GM23338 (cell line): ENCODE measurements around the gene GALR2. TPM values are rescaled to one million over a fixed set of nuclear protein-coding genes. Genes with fewer than 3 reads are reported as not detected.

ENCODE experiments used
- ATAC-seq: fragments of 200-7000 bp; cut with Tn5 transposase; 3 replicates; pipeline ENCODE4 v1.9.1; 2020
- DNase-seq: peaks from one replicate; pipeline ENCODE4 v3.0.0-alpha.2; 2015; ENCODE audit warnings: low spot score
- H2AFZ ChIP-seq: fragments of 200-600 bp; sonication (generic); 2 replicates; pipeline ENCODE4 v1.8.0; 2016; ENCODE audit warnings: antibody characterized with exemption, mild to moderate bottlenecking, moderate library complexity
- H3F3A ChIP-seq: fragments of 200-600 bp; sonication (generic); replicated peaks from 2 replicates; pipeline ENCODE4 v1.8.0; 2017; ENCODE audit warnings: antibody characterized with exemption, mixed run types, low read depth
- H3K27ac ChIP-seq: fragments of 200-600 bp; sonication (generic); 2 replicates; pipeline ENCODE4 v1.6.1; 2016; ENCODE audit warnings: low read depth
- H3K27me3 ChIP-seq: fragments of 200-600 bp; sonication (generic); 2 replicates; pipeline ENCODE4 v1.8.0; 2016; ENCODE audit warnings: mild to moderate bottlenecking, mixed run types, moderate library complexity; ENCODE audit not compliant: insufficient read depth
- H3K36me3 ChIP-seq: fragments of 200-600 bp; sonication (generic); 2 replicates; pipeline ENCODE4 v1.8.0; 2016; ENCODE audit warnings: mild to moderate bottlenecking; ENCODE audit not compliant: insufficient read depth
- H3K4me1 ChIP-seq: fragments of 200-600 bp; sonication (generic); 2 replicates; pipeline ENCODE4 v1.8.0; 2016; ENCODE audit warnings: mild to moderate bottlenecking, moderate library complexity; ENCODE audit not compliant: insufficient read depth
- H3K4me2 ChIP-seq: fragments of 200-600 bp; sonication (generic); 2 replicates; pipeline ENCODE4 v1.7.1; 2017; ENCODE audit warnings: mixed run types
- H3K4me3 ChIP-seq: fragments of 200-600 bp; sonication (generic); 2 replicates; pipeline ENCODE4 v1.6.1; 2016; ENCODE audit warnings: mixed run types
- H3K79me2 ChIP-seq: fragments of 200-600 bp; sonication (generic); replicated peaks from 2 replicates; pipeline ENCODE4 v1.8.0; 2017; ENCODE audit warnings: mild to moderate bottlenecking; ENCODE audit not compliant: insufficient read depth
- H3K9me2 ChIP-seq: fragments of 200-600 bp; sonication (generic); 2 replicates; pipeline ENCODE4 v1.8.0; 2017; ENCODE audit not compliant: insufficient read depth
- H4K20me1 ChIP-seq: fragments of 200-600 bp; sonication (generic); replicated peaks from 2 replicates; pipeline ENCODE4 v1.8.0; 2017; ENCODE audit warnings: mild to moderate bottlenecking; ENCODE audit not compliant: insufficient read depth
- H3K27ac Mint-ChIP-seq: 2 replicates; pipeline ENCODE4 v1.8.0; 2020; ENCODE audit warnings: inconsistent platforms, mild to moderate bottlenecking, moderate library complexity, mixed read lengths
- H3K27me3 Mint-ChIP-seq: 3 replicates; pipeline ENCODE4 v1.8.0; 2022; ENCODE audit warnings: low read depth, mild to moderate bottlenecking, moderate library complexity, mixed read lengths, inconsistent platforms; ENCODE audit not compliant: insufficient read depth, poor library complexity
- H3K36me3 Mint-ChIP-seq: 3 replicates; pipeline ENCODE4 v1.8.0; 2021; ENCODE audit warnings: low read depth, mild to moderate bottlenecking, inconsistent platforms, moderate library complexity, mixed read lengths
- H3K4me1 Mint-ChIP-seq: 3 replicates; pipeline ENCODE4 v1.8.0; 2020; ENCODE audit warnings: mild to moderate bottlenecking, inconsistent platforms, mixed read lengths
- H3K4me3 Mint-ChIP-seq: 3 replicates; pipeline ENCODE4 v1.8.0; 2021; ENCODE audit warnings: moderate library complexity, mild to moderate bottlenecking, inconsistent platforms, mixed read lengths
- H3K9me3 Mint-ChIP-seq: 3 replicates; pipeline ENCODE4 v1.8.0; 2020; ENCODE audit warnings: moderate library complexity, mild to moderate bottlenecking, inconsistent platforms, mixed read lengths
- CREB1 ChIP-seq: fragments of 250-450 bp; sonication (Bioruptor Pico); IDR thresholded peaks from 2 replicates; pipeline ENCODE4 v1.5.0; 2020; ENCODE audit warnings: low read depth, mild to moderate bottlenecking, moderate library complexity
- EZH2 ChIP-seq: fragments of 200-600 bp; sonication (generic); IDR thresholded peaks from one replicate; pipeline ENCODE4 v1.8.0; 2017; ENCODE audit warnings: antibody characterized with exemption, mild to moderate bottlenecking, low read depth; ENCODE audit not compliant: unreplicated experiment
- JUNB ChIP-seq: IDR thresholded peaks from one replicate; pipeline ENCODE4 v1.6.1; 2016; ENCODE audit warnings: antibody characterized with exemption; ENCODE audit not compliant: unreplicated experiment
- POLR2AphosphoS5 ChIP-seq: IDR thresholded peaks from 2 replicates; pipeline ENCODE4 v1.6.1; 2016; ENCODE audit warnings: antibody characterized with exemption, low read depth
- ZNF331 ChIP-seq: fragments of 250-450 bp; sonication (Bioruptor Pico); IDR thresholded peaks from 2 replicates; pipeline ENCODE4 v1.5.0; 2020; ENCODE audit warnings: low read depth, mild to moderate bottlenecking, moderate library complexity
- polyA plus RNA-seq: library from polyadenylated mRNA; unstranded; fragments of >200 nt; fragmentation: Nextera tagmentation; extraction: Ambion mirVana; gene quantifications from 2 replicates; pipeline ENCODE4 v1.2.1, GENCODE V29; 2016
- total RNA-seq: library from RNA; depleted of rRNA; stranded (reverse); fragments of >200 nt; shearing (Covaris generic); gene quantifications from 2 replicates; pipeline ENCODE4 v1.2.3, GENCODE V29; 2014
- TF ChIP-seq, protein P1 (sequence below): IDR thresholded peaks from one replicate; pipeline ENCODE4 v1.6.1; 2018; ENCODE audit warnings: antibody characterized with exemption; ENCODE audit not compliant: unreplicated experiment
- TF ChIP-seq, protein P2 (sequence below): IDR thresholded peaks from 2 replicates; pipeline ENCODE4 v1.6.1; 2016; ENCODE audit warnings: antibody characterized with exemption

Gene GALR2
- total and polyA plus RNA-seq, 2 experiments from 2014 or later: 0.50 to 2.2 TPM

DNA sequence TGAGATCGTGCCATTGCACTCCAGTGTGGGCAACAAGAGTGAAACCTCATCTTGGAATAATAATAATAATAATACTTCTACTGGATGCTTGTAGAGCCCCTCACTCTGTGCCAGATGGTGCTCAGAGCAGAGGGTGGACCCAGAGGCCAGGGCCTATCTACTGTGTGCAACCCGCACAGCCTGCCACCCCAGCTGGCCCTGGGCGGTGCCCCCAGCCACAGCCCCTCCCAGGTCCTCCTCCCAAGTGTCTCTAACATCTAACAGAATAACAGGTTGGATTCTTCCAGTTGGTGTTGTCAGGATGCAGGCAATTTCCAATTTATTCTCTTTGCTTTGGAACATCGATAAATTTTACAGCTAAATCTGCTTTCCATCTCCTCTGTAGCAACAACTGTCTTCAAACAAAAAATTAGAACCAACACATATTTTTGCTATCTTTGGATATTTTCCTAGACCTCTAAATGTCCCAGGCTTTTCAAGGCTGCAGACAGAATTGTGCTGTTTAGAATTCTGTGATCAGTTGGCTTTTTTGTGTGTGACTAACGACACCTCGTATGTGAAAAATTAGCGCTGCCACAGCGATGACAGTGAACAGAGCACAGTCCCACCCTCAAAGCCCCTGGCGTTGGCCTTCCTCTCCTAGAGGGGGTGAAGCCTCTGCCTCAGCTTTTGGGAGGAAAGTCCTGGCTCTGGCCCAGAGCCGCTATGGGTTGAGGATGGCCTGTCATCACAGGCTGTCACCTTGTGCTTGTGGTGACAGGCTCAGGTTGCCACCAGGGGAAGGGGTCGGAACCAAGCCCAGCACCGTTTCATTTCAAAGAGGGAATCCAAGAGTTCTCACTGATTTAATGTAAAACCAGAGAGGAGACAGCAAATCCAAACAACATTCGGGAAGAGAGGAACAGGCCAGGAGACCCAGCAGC, 39.9 kb upstream of the GALR2 start:
- no peak overlapping the region for H3K27ac ChIP-seq

DNA sequence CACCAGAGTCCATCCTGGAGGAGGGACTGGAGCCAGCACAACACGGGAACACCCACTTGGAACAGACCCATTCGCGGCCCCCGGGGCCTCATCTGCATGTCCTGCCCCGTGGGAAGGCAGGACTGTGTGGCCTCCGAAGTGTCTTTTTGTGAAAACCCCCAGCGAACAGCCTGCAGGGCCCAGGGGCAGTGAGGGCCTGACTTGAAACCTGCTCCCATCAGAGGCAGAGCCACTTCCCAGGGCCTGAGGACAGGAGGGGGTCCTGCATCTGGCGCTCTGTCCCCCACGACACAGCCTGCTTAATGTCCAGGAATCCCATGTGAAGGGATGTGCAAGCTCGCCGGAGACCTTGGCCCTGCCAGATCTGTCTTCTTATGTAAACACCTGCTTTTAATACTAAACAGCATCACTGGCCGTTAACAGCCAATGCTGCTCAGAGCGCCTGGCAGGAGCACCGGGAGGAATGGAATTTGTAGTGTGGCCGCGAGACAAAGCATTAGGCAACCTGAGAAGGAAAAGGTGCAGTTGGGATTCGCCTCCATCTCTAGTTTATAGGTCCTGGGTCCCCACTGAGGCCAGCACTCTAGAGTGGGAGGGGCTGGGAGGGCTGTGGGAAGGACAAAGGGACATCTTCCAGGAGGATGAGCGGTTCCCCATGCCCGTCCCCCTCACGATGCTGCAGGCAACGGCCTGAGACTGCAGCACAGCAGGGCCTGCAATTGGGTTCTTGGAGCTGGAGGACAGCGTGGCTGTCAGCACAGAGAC, 37.9 kb upstream of the GALR2 start:
- Histone ChIP-seq H3K36me3 (peaks cover 21% of the 10 kb centered on the region), H4K20me1 (no peaks in the 10 kb centered on the region; the same call in none of the 2 replicates), H3K9me2 (no peaks in the 10 kb centered on the region), H3K4me1 (peaks cover 10% of the 10 kb centered on the region), H3K4me3 (no peak overlapping the region), H3K27ac (peak overlapping the region; percentile 59), H3K79me2 (no peaks in the 10 kb centered on the region), H3F3A (peaks cover 13% of the 10 kb centered on the region), H2AFZ (no peak overlapping the region), H3K27me3 (no peaks in the 10 kb centered on the region), H3K4me2 (0 out of 2 replicates have a peak overlapping the region, but pooled peaks have one; percentile 26)
- H3K27me3 Mint-ChIP-seq: peaks cover 3% of the 10 kb centered on the region
- ATAC-seq (peak; percentile 63), DNase-seq (peak; percentile 74)
- H3K4me1 Mint-ChIP-seq: peaks cover 25% of the 10 kb centered on the region
- no peak overlapping the region for H3K4me3 Mint-ChIP-seq
- TF ChIP-seq, protein P1, sequence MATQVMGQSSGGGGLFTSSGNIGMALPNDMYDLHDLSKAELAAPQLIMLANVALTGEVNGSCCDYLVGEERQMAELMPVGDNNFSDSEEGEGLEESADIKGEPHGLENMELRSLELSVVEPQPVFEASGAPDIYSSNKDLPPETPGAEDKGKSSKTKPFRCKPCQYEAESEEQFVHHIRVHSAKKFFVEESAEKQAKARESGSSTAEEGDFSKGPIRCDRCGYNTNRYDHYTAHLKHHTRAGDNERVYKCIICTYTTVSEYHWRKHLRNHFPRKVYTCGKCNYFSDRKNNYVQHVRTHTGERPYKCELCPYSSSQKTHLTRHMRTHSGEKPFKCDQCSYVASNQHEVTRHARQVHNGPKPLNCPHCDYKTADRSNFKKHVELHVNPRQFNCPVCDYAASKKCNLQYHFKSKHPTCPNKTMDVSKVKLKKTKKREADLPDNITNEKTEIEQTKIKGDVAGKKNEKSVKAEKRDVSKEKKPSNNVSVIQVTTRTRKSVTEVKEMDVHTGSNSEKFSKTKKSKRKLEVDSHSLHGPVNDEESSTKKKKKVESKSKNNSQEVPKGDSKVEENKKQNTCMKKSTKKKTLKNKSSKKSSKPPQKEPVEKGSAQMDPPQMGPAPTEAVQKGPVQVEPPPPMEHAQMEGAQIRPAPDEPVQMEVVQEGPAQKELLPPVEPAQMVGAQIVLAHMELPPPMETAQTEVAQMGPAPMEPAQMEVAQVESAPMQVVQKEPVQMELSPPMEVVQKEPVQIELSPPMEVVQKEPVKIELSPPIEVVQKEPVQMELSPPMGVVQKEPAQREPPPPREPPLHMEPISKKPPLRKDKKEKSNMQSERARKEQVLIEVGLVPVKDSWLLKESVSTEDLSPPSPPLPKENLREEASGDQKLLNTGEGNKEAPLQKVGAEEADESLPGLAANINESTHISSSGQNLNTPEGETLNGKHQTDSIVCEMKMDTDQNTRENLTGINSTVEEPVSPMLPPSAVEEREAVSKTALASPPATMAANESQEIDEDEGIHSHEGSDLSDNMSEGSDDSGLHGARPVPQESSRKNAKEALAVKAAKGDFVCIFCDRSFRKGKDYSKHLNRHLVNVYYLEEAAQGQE: no peak
- TF ChIP-seq, protein P2, sequence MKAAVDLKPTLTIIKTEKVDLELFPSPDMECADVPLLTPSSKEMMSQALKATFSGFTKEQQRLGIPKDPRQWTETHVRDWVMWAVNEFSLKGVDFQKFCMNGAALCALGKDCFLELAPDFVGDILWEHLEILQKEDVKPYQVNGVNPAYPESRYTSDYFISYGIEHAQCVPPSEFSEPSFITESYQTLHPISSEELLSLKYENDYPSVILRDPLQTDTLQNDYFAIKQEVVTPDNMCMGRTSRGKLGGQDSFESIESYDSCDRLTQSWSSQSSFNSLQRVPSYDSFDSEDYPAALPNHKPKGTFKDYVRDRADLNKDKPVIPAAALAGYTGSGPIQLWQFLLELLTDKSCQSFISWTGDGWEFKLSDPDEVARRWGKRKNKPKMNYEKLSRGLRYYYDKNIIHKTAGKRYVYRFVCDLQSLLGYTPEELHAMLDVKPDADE: no peak
- TF ChIP-seq POLR2AphosphoS5: no peak
- peak overlapping the region; percentile 33; the same call in 1 of the 2 replicates for H3K27ac Mint-ChIP-seq
- H3K9me3 Mint-ChIP-seq: no peaks in the 10 kb centered on the region
- H3K36me3 Mint-ChIP-seq: peaks cover 34% of the 10 kb centered on the region

More for the DNA sequence above, 39.9 kb upstream of the GALR2 start:
- ATAC-seq: no peak
- no peak overlapping the region for H3K4me3 Mint-ChIP-seq
- peak overlapping the region; percentile 58; the same call in 1 of the 2 replicates for H3K27ac Mint-ChIP-seq
- Histone ChIP-seq H3K4me3 (no peak overlapping the region), H4K20me1 (no peaks in the 10 kb centered on the region; the same call in 1 of the 2 replicates), H3K36me3 (peaks cover 9% of the 10 kb centered on the region; the same call in 1 of the 2 replicates), H3F3A (peaks cover 20% of the 10 kb centered on the region), H3K4me1 (peaks cover 14% of the 10 kb centered on the region), H3K4me2 (no peak overlapping the region), H3K79me2 (no peaks in the 10 kb centered on the region), H2AFZ (no peak overlapping the region), H3K9me2 (no peaks in the 10 kb centered on the region), H3K27me3 (no peaks in the 10 kb centered on the region)
- DNase-seq: no peak
- no peak for TF ChIP-seq ZNF331
- TF ChIP-seq JUNB: no peak
- no peak for TF ChIP-seq EZH2
- TF ChIP-seq, protein P1: no peak
- no peak for TF ChIP-seq CREB1 (CRISPR knock-in tag)
- H3K27me3 Mint-ChIP-seq: peaks cover 10% of the 10 kb centered on the region
- no peaks in the 10 kb centered on the region for H3K9me3 Mint-ChIP-seq
- H3K4me1 Mint-ChIP-seq: peaks cover 16% of the 10 kb centered on the region
- peaks cover 17% of the 10 kb centered on the region for H3K36me3 Mint-ChIP-seq
